ENCODE measurements around the gene TMEM121. TPM values are rescaled to one million over a fixed set of nuclear protein-coding genes. Genes with fewer than 3 reads are reported as not detected.

The TMEM121 gene
- total RNA-seq, 1 donor from 2014 or later: 5.8 TPM

DNA sequence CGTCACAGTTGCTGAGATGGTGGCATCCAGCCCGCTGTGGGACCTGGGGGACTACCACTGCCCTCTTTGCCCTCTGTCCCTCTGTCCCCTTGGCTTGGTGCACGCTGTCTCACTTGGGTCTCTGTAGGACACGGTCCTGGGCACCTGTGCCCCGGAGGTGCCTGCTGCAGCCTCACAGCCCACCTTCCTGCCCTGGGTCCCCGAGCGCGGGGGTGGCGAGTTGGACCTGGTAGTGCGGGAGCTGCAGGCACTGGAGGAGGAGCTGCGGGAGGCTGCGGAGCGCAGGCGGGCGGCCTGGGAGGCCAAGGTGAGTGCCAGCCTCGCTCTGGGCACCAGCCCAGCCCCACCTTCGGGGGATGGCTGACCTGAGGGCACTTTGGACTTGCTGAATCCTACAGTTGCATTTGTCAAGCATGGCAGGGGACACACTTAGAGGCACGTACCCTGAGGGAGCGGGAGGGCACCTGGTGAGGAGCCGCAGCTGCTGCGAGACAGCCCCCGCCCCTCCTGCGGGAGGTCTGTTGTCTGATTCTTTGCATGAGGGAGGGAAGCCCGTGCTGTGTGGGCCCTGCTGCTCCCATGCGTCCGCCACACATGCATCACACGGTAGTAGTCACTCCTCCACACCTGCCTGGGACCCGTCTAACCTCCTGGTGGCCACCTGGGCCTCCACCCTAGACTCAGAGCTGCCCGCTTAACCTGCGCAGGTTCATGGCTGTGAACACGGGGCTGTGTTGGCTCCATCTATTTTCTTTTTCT is 28.5 kb upstream of the TMEM121 start:
- no peak for DNase-seq (ENCODE audit: low read depth in 2 of 2)

DNA sequence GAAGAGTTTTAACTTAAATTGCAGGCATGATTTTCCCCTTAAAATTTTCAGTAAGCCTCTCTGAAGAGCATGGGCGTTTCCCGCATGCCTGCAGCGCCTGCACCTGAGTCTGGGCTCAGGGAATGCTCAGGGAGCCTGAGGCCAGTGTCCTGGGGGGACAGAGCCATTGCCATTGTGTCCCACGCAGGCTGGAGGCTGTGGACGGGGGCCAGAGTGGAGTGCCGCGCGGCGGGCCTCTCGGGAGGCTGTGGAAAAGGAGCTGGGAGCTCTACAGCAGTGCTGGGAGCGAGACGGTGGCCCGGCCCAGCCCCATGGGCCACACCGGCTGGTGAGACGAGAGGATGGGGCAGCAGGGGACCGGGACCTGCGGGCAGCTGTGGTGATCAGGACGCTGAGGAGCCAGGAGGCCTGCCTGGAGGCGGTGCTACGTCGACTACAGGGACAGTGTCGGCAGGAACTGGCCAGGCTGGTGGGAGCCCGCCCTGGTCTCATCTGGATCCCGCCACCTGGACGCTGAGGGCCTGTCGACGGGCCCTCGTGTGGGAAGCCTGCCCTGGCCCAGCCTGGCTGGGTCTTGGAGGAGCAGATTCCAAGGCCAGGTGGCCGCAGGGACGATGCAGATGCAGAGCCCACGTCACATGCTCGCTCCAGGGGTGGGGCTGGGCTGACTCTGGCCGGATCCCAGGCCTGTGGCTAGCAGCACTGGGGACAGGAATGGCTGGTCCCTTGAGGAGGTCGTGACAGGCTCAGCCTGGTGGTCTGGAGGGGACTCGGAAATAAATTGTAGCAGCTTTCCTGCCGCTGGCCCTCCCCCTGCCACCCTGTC is 27.7 kb upstream of the TMEM121 start:
- DNase-seq (ENCODE audit: low read depth in 2 of 2): no peak

DNA sequence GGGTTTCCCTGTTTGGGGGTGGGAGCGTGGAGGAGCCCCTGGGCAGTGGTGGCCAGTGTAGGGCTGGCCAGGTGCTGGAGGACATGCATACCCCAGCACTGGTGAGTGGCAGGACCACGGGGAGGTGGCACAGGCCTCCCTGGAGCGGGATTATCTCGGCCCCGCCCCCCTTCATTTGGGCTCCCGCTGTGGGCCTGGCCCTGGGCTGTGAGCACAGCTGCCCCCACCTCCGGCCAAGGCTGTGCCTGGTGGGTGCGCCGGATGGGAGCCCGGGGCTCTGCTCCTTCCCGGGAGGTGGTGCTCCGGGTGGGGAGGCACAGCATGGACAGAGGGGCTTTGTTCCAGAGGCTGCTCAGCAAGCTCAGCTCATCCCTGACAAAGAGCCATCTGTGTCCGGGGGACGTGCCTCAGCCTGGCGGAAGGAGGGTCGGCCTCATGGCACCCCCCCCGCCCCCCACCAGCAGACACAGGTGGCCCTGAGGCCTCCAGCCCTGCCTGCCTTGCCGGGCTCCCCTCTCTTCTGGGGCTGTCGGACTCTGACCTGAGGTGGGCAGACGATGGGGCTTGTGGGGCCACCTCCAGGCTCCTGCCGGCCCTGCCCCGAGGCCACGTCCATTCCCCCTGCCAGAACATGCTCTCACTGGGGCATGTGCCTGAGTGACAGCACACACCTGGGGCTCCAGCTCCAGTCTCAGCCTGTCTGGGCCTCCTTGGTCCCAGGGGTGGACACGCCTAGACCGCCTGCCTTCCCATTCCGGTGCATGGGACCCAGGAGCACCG is 26.9 kb upstream of the TMEM121 start:
- no peak for DNase-seq (ENCODE audit: low read depth in 2 of 2)

DNA sequence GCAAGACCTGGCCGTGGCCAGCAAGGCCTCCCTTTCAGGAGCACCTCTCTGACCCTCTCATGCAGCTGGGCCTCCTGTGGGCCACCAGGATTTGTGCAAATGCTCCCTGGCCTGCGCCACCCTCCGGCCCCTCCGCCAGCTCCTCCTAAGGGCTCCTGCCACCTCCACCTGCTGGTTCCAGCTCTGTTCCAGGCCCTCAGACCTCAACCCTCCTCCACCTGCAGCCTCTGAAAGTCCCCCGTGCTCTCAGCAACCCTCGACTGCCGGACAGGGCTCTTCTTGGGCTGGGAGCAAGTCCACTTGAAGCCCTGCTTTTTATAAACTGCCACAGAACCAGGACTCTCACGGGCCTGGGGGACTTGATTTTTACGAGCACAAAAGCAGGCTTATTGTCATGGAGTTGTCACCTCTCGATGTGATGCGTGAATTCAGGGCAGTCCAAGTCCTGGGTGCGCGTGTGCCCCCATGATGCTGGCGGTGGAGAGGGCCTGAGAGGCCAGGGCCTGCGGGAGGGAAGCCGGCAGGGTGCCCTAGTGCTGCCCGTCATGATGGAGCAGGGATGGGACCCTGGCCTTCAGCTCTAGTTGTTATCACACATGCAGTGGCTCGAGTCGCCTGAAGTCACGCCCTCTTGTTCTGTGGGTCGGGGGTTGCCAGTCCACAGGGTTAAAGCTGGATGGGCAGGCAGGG is 26.2 kb upstream of the TMEM121 start:
- no peak for DNase-seq (ENCODE audit: low read depth in 2 of 2)

DNA sequence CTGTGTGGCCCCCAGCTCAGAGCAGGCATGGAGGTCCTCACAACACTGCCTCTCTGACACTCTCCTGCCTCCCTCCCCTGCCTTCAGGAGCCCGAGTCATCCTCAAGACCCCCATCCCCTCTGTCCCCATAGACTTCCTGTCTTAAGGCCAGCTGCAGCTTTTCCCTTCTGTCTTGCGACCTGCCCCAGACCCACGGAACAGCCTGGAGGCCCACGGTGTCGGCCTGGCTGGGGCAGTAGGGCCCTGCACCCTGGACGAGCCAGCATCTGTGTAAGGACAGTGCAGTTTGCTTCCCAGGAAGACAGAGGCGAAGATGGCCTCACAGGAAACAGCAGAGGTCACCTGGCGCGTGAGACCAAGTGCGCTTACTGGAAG is 25.7 kb upstream of the TMEM121 start:
- DNase-seq (ENCODE audit: low read depth in 2 of 2): no peak

DNA sequence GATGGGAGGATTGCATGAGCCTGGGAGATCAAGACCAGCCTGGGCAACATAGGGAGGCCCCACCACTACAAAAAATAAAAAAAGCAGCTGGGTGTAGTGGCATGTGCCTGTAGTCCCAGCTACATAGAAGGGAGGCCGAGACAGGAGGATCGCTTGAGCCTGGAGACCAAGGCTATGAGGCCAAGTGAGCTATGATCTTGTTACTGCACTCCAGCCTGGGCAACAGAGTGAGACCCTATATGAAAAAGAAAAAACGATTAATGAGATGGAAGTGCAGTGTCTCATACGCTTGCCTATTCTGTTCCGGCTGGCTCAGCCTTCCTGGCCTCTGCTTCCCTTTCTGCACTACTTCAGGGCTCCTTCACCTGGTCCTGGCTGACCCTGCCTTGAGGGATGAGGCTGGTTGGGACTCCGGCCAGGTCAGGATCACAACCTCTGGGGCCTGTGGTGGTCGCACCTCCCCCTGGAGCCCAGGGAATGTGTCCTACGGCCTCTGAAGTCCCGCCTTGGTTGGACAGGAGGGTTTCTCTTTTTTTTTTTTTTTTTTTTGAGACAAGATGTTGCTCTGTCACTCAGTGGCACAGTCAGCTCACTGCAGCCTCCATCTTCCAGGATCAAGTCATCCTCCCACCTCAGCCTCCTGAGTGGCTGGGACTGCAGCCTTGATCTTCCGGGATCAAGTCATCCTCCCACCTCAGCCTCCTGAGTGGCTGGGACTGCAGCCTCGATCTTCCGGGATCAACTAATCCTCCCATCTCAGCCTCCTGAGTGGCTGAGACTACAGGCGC is 24.7 kb upstream of the TMEM121 start:
- DNase-seq (ENCODE audit: low read depth in 2 of 2): no peak

DNA sequence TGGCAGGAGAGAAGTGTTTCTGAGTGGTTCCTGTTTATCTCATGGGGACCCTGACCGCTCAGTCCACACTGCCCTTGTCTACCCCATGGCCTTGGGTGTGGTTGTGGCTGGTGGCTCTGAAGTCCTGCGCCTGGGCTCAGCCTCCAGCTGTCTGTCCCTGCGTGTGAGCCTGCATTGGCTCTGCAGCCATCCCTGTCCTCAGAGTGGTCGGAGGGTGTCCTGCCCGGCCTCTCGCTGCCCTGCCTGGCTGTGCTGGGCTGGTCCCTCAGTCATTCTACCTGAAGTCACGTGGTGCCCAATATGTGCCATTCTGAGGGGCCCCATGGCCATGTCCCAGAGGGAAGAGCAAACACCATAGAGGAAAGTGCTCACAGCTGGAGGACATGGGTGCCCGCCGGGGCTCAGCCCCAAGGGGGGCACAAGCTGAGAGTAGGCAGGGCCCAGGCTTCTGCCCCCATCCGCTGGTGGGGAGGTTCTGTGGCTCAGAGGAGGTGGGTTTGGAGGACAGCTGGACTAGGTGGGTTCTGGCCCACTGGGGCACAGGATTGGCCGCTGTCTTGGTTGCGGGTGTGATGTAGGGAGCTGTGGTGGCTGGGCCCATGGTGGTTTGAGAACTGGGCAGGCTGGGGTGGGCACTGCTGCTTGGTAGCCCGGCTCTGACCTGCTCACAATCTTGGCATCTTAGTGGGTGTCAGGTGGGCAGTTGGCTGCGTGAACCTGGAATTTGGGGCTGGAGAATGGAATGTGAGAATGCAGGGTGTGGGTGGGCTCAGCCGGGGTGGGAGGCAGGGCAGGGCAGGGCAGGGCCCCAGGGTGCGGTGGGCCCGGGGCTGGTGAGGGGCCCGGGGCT is 23.7 kb upstream of the TMEM121 start:
- no peak for DNase-seq (ENCODE audit: low read depth in 2 of 2)

DNA sequence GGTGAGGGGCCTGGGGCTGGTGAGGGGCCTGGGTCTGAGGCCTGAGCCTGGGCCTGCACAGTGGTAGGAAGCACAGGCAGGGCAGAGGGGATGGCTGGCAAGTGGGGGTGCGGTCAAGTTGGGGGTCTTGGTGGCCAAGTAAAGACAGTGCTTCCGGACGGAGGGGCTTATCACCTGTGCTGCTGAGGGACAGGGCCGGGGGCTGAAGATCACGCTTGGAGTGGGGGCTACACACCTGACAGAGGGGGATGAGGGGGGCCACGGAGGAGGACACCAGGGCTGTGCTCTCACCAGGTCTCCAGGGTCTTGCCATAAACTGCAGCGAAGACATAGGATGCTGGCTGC is 23.1 kb upstream of the TMEM121 start:
- no peak for DNase-seq (ENCODE audit: low read depth in 2 of 2)

DNA sequence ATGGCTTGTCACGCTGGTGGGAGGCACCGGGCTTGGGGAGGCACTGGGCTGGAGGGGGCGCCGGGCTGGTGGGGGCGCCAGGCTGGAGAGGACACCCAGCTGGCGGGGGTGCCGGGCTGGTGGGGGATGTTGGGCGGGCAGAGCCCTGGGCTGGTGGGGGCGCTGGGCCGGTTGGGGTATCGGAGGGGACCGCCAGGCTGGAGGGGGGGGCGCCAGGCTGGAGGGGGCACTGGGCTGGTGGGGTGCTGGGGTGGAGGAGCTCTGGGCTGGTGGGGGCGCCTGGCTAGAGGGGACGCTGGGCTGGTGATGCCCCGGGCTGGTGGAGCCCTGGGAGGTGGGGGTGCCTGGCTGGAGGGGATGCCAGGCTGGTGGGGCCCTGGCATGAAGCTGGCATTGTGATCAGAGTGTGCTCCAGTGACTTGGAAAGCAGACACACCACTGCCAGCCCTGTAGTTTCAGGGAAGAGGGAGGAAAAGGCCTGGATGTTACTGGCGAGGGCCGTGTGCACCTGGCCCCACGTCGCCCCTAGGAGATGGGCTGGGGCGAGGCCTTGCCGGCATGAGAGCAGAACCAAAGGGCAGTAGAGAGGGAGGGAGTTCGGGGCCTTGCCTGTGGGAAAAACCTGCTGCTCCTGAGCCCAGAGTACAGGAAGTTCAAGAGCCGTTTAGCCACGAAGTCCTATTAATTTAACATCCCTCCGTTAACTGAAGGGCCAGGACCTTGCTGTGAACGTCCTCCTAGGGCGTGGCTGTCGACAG is 22.3 kb upstream of the TMEM121 start:
- DNase-seq (ENCODE audit: low read depth in 2 of 2): no peak

DNA sequence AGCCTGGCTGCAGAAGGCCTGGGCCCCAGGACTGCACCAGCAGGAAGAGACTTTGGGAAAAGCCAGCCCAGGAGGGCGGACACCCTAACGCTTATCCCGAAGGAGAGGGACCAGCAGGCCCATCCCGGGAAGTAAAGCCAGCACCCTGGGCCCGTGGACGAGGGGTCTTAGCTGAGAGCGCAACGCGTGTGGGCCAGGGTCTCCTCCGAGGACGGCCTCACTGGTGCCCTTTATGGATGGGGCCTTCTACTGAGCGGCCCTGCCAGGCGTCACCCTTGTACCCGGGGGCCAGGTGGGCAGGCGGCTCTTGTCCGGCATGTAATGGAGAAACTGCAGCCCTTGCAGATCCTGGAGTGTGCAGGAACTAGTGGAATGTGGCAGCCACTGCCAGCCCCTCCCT is 21.3 kb upstream of the TMEM121 start:
- no peak for DNase-seq (ENCODE audit: low read depth in 2 of 2)

DNA sequence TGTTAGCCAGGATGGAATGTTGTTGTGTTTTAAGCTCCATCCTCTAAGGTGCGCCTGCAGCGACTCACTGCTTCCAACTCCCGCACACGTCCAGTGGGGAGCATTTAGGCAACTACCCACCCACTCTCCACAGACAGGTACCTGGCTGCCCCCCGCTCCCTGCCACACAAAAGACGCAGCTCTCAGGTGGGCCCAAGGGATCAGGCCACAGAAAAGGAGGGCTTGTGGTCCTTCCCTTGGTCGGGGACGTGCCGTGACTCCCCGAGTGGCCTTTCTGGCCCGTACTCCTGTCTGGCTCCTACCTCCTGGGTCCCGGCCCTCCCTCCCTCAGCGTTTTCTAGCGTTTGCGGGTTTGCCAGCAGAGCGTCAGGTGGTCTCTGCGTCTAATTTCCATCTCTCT is 19.1 kb upstream of the TMEM121 start:
- DNase-seq (ENCODE audit: low read depth in 2 of 2): no peak

DNA sequence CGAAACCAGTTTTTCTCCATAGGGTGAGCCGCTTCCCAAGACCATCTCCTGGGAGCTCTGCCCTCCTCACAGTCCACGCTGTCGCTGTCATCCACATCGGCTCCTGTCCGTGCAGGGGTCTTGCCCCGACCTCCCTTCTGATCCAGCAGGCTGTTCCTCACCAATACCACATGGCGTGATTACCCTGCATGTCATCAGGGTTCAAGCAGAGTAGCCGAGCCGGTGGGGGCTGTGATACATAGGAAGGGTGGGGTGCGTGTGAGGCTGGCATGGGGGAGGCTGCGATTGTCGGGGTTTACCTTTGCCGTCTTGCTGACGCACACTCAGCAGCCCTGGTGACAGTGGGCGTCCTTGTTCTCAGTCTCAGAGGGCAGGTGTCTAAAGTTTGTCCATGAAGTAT is 18.3 kb upstream of the TMEM121 start:
- DNase-seq (ENCODE audit: low read depth in 2 of 2): no peak

DNA sequence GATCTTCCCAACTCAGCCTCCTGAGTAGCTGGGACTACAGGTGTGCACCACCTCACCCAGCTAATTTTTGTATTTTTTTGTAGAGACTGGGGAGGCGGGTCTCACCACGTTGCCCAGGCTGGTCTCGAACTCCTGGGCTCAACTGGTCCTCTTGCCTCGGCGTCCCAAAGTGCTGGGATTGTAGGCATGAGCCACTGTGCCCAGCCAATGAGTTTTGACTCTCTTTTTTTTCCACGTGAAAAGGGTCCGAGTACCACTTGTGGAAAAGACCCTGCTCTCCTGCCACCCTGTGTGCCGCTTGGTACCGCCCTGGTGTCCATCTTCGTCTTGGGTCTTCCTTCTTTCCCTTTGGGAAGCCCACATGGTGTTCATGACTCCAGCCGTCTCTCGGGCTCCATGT is 17.8 kb upstream of the TMEM121 start:
- no peak for DNase-seq (ENCODE audit: low read depth in 2 of 2)

DNA sequence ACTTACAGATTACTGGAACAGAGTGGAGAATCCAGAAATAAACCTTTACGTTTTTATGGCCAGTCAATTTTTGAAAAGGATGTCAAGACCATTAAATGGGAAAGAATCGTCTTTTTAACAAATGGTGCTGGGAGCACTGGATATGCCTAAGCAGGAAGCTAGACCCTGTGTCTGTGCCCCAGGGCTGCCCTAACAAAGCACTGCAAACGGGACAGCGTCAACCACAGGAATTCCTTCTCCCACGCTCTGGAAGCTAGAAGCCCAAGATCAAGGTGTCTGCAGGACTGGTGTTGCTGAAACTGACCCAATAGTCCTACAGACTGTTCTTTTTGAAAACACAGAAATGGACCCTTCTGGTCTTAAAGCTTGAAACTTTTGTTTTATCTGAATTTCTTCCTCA is 9.3 kb upstream of the TMEM121 start:
- DNase-seq (ENCODE audit: low read depth in 2 of 2): no peak

DNA sequence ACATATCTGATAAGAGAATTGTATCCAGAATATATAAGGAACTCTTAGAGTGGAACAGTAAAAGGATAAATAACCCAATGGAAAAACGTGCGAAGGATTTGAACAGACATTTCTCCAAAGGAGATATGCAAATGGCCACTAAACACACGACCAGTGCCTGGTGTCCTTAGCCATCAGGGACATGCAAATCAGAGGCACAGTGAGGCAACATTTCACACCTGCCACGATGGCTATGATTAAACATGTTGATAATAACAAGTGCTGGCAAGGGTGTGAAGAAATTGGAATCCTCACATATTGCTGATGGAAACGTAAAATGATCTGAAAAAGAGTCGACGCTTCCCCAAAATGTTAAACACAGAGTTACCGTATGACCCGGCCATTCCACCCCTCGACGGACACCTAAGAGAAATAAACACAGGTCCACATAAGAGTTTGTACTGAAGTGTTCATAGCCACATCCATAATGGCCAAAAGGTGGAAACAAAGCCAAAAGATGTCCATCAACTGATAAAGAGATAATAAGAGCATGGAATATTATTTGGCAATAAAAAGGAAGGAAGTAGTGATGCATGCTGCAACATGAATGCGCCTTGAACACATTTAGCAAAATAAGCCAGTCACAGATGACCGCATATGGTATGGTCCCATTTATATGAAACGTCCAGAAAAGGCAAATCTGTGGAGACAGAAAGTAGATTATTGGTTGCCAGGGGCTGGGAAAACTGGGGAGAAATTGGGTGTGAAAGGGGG is 6.3 kb upstream of the TMEM121 start:
- DNase-seq (ENCODE audit: low read depth in 2 of 2): no peak

DNA sequence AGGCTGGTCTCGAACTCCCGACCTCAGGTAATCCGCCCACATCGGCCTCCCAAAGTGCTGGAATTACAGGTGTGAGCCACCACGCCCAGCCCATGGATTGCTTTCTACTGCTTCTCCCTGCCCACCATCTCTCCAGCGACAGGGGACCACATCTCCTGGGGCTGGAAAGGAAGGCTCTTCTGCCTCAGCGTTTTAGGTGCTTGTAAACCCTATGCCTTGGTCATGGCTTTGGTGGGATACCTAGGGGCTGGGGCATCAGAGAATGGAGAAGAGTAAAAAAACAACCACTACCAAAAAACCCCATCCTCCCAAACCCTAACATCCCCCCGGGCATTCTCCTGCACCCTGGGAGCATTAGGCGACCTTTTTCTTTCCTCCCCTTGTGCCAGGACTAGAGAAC is 1.1 kb upstream of the TMEM121 start:
- DNase-seq (ENCODE audit: low read depth in 2 of 2): no peak

DNA sequence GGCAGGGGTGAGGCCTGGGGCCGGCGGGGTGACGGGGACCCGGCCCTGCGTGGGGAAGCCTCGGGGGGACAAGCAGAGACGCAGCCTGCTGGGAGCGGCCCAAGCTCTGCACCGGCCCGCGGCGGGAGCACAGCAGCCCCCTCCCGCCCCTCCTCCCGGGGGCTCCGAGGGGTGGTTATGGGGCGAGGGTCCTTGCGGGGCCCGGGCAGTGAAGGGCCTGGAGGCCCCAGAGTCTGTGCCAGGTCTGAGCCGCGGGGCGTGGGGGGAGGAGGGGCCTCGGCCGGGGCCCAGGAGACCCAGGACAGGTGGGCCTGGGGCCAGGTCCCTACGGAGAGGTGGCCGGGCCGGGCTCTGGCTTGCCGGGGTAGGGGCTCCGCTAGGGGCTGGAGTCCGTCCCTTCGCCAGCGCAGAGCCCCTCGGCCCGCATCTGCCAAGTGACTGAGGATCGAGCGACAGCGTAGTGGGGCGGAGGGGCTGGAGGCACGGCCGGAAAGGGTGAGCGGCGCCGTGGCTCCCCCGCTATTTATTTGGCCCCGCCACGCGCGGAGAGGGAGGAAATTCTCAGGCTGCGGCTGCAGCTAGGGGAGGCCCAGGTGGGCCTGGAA is 495 bp downstream of the TMEM121 start:
- DNase-seq (ENCODE audit: low read depth in 2 of 2): no peak

DNA sequence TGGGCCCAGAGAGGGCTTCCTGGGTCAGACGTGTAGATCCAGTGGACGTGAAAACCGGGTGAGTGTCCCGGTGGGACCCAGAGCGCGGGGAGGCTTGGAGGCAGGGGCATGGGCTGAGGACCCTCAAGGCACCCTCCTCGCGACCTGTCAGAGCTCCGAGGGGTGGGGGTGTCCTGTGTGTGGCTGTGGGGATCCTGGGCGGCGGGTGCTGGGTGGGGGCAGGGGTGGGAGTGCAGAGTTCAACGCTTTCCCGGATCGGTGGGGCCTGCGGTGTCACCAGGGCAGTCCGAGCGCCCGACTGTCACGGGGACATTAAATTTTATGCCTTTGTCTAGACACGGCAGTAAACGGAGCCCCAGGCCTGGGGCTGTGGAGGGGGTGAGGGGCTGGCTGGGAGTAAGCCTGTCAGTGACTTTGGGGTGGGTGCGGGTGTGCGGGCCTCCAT is 1.0 kb downstream of the TMEM121 start:
- DNase-seq (ENCODE audit: low read depth in 2 of 2): no peak

Data from lung microvascular endothelial cell (primary cell).